ENCODE results near the gene LIPI. TPM values are rescaled to one million over a fixed set of nuclear protein-coding genes. Genes with fewer than 3 reads are reported as not detected.

Gene LIPI
- total RNA-seq, 4 donors from 2014 or later = not detected

- TF ChIP-seq CTCF (IDR thresholded peaks at IDR 0.05) (no peak), POLR2A (IDR thresholded peaks at IDR 0.05) (no peak)
- H3K36me3 ChIP-seq = no peaks in the 10 kb centered on the region
- H3K27ac ChIP-seq = no peak overlapping the region
- no peaks in the 10 kb centered on the region for H3K27me3 ChIP-seq
- peaks cover 0 to 12% (median under 1%) of the 10 kb centered on the region in 4 donors for H3K9me3 ChIP-seq
- no peaks in the 10 kb centered on the region for H3K4me1 ChIP-seq
- H3K4me3 ChIP-seq = no peak overlapping the region
- DNase-seq = no peak
These were observed 131.9 kb downstream of the LIPI start for GRCh38 chr21:14078746-14079375.

- no peaks in the 10 kb centered on the region for H3K4me1 ChIP-seq
- TF ChIP-seq CTCF (IDR thresholded peaks at IDR 0.05) (no peak), POLR2A (IDR thresholded peaks at IDR 0.05) (no peak)
- no peak for DNase-seq
- no peaks in the 10 kb centered on the region for H3K36me3 ChIP-seq
- peaks cover 0 to 13% (median 0%) of the 10 kb centered on the region in 4 donors for H3K9me3 ChIP-seq
- no peak overlapping the region for H3K4me3 ChIP-seq
- no peak overlapping the region for H3K27ac ChIP-seq
- no peaks in the 10 kb centered on the region for H3K27me3 ChIP-seq
These were observed 134.5 kb downstream of the LIPI start for GRCh38 chr21:14076143-14076806.

- TF ChIP-seq CTCF (IDR thresholded peaks at IDR 0.05) = no peak
- TF ChIP-seq POLR2A (IDR thresholded peaks at IDR 0.05) = no peak
- Histone ChIP-seq H3K27ac (no peak overlapping the region), H3K36me3 (no peaks in the 10 kb centered on the region), H3K4me3 (no peak overlapping the region), H3K27me3 (no peaks in the 10 kb centered on the region), H3K4me1 (no peaks in the 10 kb centered on the region), H3K9me3 (peaks cover 0 to 13% (median 0%) of the 10 kb centered on the region in 4 donors)
- DNase-seq = no peak
These were observed 135.2 kb downstream of the LIPI start for GRCh38 chr21:14075346-14076142.

- H3K36me3 ChIP-seq = no peaks in the 10 kb centered on the region
- no peak overlapping the region for H3K27ac ChIP-seq
- DNase-seq = no peak
- no peaks in the 10 kb centered on the region for H3K4me1 ChIP-seq
- no peaks in the 10 kb centered on the region for H3K27me3 ChIP-seq
- H3K4me3 ChIP-seq = no peak overlapping the region
- no peak for TF ChIP-seq CTCF (IDR thresholded peaks at IDR 0.05)
- TF ChIP-seq POLR2A (IDR thresholded peaks at IDR 0.05) = no peak
- H3K9me3 ChIP-seq = peaks cover 0 to 13% (median 0%) of the 10 kb centered on the region in 4 donors
These were observed 136.6 kb downstream of the LIPI start for GRCh38 chr21:14074177-14074576.

GRCh38 chr21:14073615-14074014 lies 137.1 kb downstream of the LIPI start:
- Histone ChIP-seq H3K9me3 (peaks cover 0 to 13% (median 0%) of the 10 kb centered on the region in 4 donors), H3K27me3 (no peaks in the 10 kb centered on the region), H3K4me1 (no peaks in the 10 kb centered on the region), H3K4me3 (no peak overlapping the region), H3K27ac (no peak overlapping the region), H3K36me3 (no peaks in the 10 kb centered on the region)
- TF ChIP-seq POLR2A (IDR thresholded peaks at IDR 0.05) = no peak
- TF ChIP-seq CTCF (IDR thresholded peaks at IDR 0.05) = no peak
- no peak for DNase-seq
